GM12892 (cell line): ENCODE measurements around the gene TNFRSF4.

ENCODE experiments used
- POLR2A ChIP-seq: IDR thresholded peaks from 2 replicates; pipeline ENCODE4 v1.6.1; 2011; ENCODE audit warnings: low read depth, low read length, control low read depth
- POLR2AphosphoS5 ChIP-seq: IDR thresholded peaks from 2 replicates; pipeline ENCODE4 v1.6.1; 2011; ENCODE audit warnings: low read depth, low read length, control low read depth
- TAF1 ChIP-seq: IDR thresholded peaks from 2 replicates; pipeline ENCODE4 v1.6.1; 2011; ENCODE audit warnings: low read depth, mild to moderate bottlenecking, control low read depth, low read length, borderline replicate concordance

- no peak for TF ChIP-seq POLR2A
- no peak for TF ChIP-seq POLR2AphosphoS5
- no peak for TF ChIP-seq TAF1
Observed at GRCh38 chr1:1229770-1230169, 15.8 kb upstream of the TNFRSF4 start.
